GM19395 (cell line): ENCODE data around the gene GAS2L2.

Source experiments
- ATAC-seq: cut with Tn5 transposase; IDR thresholded peaks from one replicate; pipeline ENCODE4 v1.9.1; 2021; ENCODE audit warnings: mild to moderate bottlenecking, moderate library complexity; ENCODE audit not compliant: unreplicated experiment

The GAS2L2 gene

GRCh38 chr17:35748341-35748841 is 4.6 kb downstream of the GAS2L2 start:
- no peak for ATAC-seq

- ATAC-seq = no peak
Observed at GRCh38 chr17:35747540-35748017, 5.5 kb downstream of the GAS2L2 start.

GRCh38 chr17:35745749-35746320 is 7.2 kb downstream of the GAS2L2 start:
- no peak for ATAC-seq

- ATAC-seq = no peak
Observed at GRCh38 chr17:35745246-35745645, 7.8 kb downstream of the GAS2L2 start.

- no peak for ATAC-seq
Observed at GRCh38 chr17:35744830-35745229, 8.2 kb downstream of the GAS2L2 start.

- ATAC-seq = no peak
Observed at GRCh38 chr17:35743626-35744328, 9.3 kb downstream of the GAS2L2 start.

GRCh38 chr17:35742896-35743477 is 10.1 kb downstream of the GAS2L2 start:
- ATAC-seq = no peak

- ATAC-seq = no peak
Observed at GRCh38 chr17:35742496-35742895, 10.5 kb downstream of the GAS2L2 start.

GRCh38 chr17:35740997-35741931 is 11.8 kb downstream of the GAS2L2 start:
- ATAC-seq = no peak

- no peak for ATAC-seq
Observed at GRCh38 chr17:35740216-35740615, 12.8 kb downstream of the GAS2L2 start.

- ATAC-seq = no peak
Observed at GRCh38 chr17:35738519-35739133, 14.4 kb downstream of the GAS2L2 start.

GRCh38 chr17:35736236-35736635 is 16.8 kb downstream of the GAS2L2 start:
- ATAC-seq = no peak

- ATAC-seq = no peak
Observed at GRCh38 chr17:35735036-35735805, 17.8 kb downstream of the GAS2L2 start.

GRCh38 chr17:35734396-35734795 is 18.6 kb downstream of the GAS2L2 start:
- ATAC-seq = no peak

GRCh38 chr17:35733366-35733765 is 19.7 kb downstream of the GAS2L2 start:
- ATAC-seq = no peak

- ATAC-seq = no peak
Observed at GRCh38 chr17:35732806-35733136, 20.3 kb downstream of the GAS2L2 start.

- no peak for ATAC-seq
Observed at GRCh38 chr17:35731917-35732805, 20.9 kb downstream of the GAS2L2 start.

GRCh38 chr17:35731239-35731916 is 21.7 kb downstream of the GAS2L2 start, which contains the start of gene RASL10B:
TSS of gene RASL10B (plus strand) at chr17:35731639. CDS start at chr17:35735185, 3,546 bp downstream.
- no peak for ATAC-seq
